ENCODE measurements around the gene MMAB. TPM values are rescaled to one million over a fixed set of nuclear protein-coding genes. Genes with fewer than 3 reads are reported as not detected.

MMAB gene
- total and polyA plus RNA-seq, 2 of the 13 experiments (the other 11 are each of a cell fraction or from before 2014, with no cell fraction given): 26.1 to 77.3 TPM

DNA sequence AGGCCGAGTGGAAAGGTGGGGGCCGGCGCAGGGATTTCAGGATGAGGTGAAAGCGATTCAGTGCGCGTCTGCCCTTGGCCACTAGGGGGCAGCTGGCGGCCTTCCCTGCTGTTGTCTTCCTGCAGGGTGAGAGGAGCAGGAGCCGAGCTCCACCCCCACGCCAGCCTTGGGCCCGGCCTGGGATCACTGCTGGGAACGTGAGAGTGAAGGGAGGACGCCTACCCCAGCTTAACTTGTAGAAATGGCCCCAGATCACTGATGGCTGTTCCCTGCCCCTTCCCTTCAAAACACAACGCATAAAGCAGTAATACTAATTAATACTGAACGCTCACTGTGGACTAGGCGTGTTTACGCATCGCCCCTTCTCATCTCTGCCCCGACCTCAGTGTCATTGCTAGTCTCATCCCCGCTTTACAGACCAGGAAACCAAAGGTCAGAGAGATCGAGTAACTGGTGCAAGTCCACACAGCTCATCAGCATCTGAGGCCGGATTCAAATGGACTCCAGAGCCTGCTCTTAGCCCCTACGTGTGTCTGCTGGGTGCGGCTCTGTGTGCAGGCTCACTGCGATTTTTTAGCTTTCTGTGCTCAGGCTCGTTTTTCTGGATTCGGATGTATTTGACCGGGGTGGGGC is 24.6 kb upstream of the MMAB start (continued):
- TF ChIP-seq YY1 (IDR thresholded peaks at IDR 0.05; ENCODE audit: insufficient read depth, insufficient replicate concordance, low read depth, low read length) (peak; percentile 45), FOXP4 (CRISPR knock-in tag; IDR thresholded peaks at IDR 0.05) (peak; percentile 46; the same call in 1 of the 2 replicates), MXI1 (IDR thresholded peaks at IDR 0.05; ENCODE audit: borderline replicate concordance, low read depth, low read length) (peak; percentile 26; the same call in 1 of the 3 replicates), SMAD9 (CRISPR knock-in tag; IDR thresholded peaks at IDR 0.05) (no peak), ZNF335 (CRISPR knock-in tag; IDR thresholded peaks at IDR 0.05) (peak; percentile 29; the same call in 1 of the 2 replicates), RARA (CRISPR knock-in tag; IDR thresholded peaks at IDR 0.05) (no peak), PRDM10 (CRISPR knock-in tag; IDR thresholded peaks at IDR 0.05; ENCODE audit: low read depth) (peak; percentile 78; the same call in 1 of the 2 replicates), MEIS1 (CRISPR knock-in tag; IDR thresholded peaks at IDR 0.05; ENCODE audit: borderline replicate concordance) (peak; percentile 58; the same call in 1 of the 2 replicates), THYN1 (CRISPR knock-in tag; IDR thresholded peaks at IDR 0.05; ENCODE audit: borderline replicate concordance, low read depth) (no peak), ZNF350 (CRISPR knock-in tag; IDR thresholded peaks at IDR 0.05; ENCODE audit: borderline replicate concordance, low read depth) (peak; percentile 73; the same call in 1 of the 2 replicates), GFI1 (CRISPR knock-in tag; IDR thresholded peaks at IDR 0.05; ENCODE audit: borderline replicate concordance) (peak; percentile 69), MYC (CRISPR knock-in tag; IDR thresholded peaks at IDR 0.05; ENCODE audit: borderline replicate concordance) (peak; percentile 38; the same call in 1 of the 2 replicates), FOXP1 (IDR thresholded peaks at IDR 0.05) (no peak), FOXP1 (CRISPR knock-in tag; IDR thresholded peaks at IDR 0.05) (peak; percentile 27; the same call in 1 of the 2 replicates), LRRFIP1 (CRISPR knock-in tag; conservative IDR thresholded peaks at IDR 0.05) (no peak)

Measured in HepG2 (cell line).